DOHH2 (cell line): ENCODE results near the gene PTGIR.

ENCODE experiments used
- H3F3A ChIP-seq: fragments of 200-600 bp; sonication (generic), shearing (Covaris generic); 2 replicates; pipeline ENCODE4 v1.6.0; 2016; ENCODE audit warnings: antibody characterized with exemption, mild to moderate bottlenecking; ENCODE audit not compliant: control insufficient read depth, insufficient read depth
- H3K27ac ChIP-seq: fragments of 200-600 bp; sonication (generic); 2 replicates; pipeline ENCODE4 v1.5.1; 2014; ENCODE audit warnings: low read depth, mild to moderate bottlenecking, low read length, moderate library complexity
- H3K27me3 ChIP-seq: fragments of 200-600 bp; sonication (generic); 2 replicates; pipeline ENCODE4 v1.6.1; 2014; ENCODE audit warnings: mild to moderate bottlenecking, low read length, mixed read lengths; ENCODE audit not compliant: control insufficient read depth
- H3K36me3 ChIP-seq: fragments of 200-600 bp; sonication (generic); 2 replicates; pipeline ENCODE4 v1.6.1; 2014; ENCODE audit warnings: mild to moderate bottlenecking, low read length, moderate library complexity, mixed read lengths; ENCODE audit not compliant: control insufficient read depth
- H3K4me1 ChIP-seq: fragments of 200-600 bp; sonication (generic); 2 replicates; pipeline ENCODE4 v1.6.1; 2014; ENCODE audit warnings: mild to moderate bottlenecking, low read length, mixed read lengths; ENCODE audit not compliant: control insufficient read depth
- H3K4me2 ChIP-seq: fragments of 200-600 bp; sonication (generic); 2 replicates; pipeline ENCODE4 v1.6.0; 2014; ENCODE audit warnings: mild to moderate bottlenecking, low read length, moderate library complexity
- H3K4me3 ChIP-seq: fragments of 200-600 bp; sonication (generic); 2 replicates; pipeline ENCODE4 v1.5.1; 2014; ENCODE audit warnings: mild to moderate bottlenecking, low read length, mixed read lengths
- H3K79me2 ChIP-seq: fragments of 200-600 bp; sonication (generic); 2 replicates; pipeline ENCODE4 v1.6.1; 2014; ENCODE audit warnings: mild to moderate bottlenecking, low read length, mixed read lengths; ENCODE audit not compliant: control insufficient read depth
- H3K9me2 ChIP-seq: fragments of 200-600 bp; sonication (generic); replicated peaks from 2 replicates; pipeline ENCODE4 v1.6.1; 2014; ENCODE audit warnings: mild to moderate bottlenecking, low read length, mixed read lengths; ENCODE audit not compliant: control insufficient read depth
- H3K9me3 ChIP-seq: fragments of 200-600 bp; sonication (generic); 2 replicates; pipeline ENCODE4 v1.6.1; 2014; ENCODE audit warnings: antibody characterized with exemption, low read length, mixed read lengths; ENCODE audit not compliant: control insufficient read depth, insufficient read depth
- H4K20me1 ChIP-seq: fragments of 200-600 bp; sonication (generic); 2 replicates; pipeline ENCODE4 v1.6.0; 2014; ENCODE audit warnings: low read depth, mild to moderate bottlenecking, antibody characterized with exemption, low read length, moderate library complexity; ENCODE audit not compliant: control insufficient read depth, insufficient read depth
- EZH2phosphoT487 ChIP-seq: fragments of 200-600 bp; sonication (generic); IDR thresholded peaks from 2 replicates; pipeline ENCODE4 v1.6.1; 2017; ENCODE audit warnings: borderline replicate concordance, mild to moderate bottlenecking, antibody characterized with exemption, low read length, moderate library complexity, mixed read lengths
- TF ChIP-seq, protein P1 (sequence below): fragments of 200-600 bp; sonication (generic); IDR thresholded peaks from one replicate; pipeline ENCODE4 v1.5.1; 2014; ENCODE audit warnings: antibody characterized with exemption, mild to moderate bottlenecking, low read depth, low read length; ENCODE audit not compliant: poor library complexity, severe bottlenecking

The PTGIR gene

DNA sequence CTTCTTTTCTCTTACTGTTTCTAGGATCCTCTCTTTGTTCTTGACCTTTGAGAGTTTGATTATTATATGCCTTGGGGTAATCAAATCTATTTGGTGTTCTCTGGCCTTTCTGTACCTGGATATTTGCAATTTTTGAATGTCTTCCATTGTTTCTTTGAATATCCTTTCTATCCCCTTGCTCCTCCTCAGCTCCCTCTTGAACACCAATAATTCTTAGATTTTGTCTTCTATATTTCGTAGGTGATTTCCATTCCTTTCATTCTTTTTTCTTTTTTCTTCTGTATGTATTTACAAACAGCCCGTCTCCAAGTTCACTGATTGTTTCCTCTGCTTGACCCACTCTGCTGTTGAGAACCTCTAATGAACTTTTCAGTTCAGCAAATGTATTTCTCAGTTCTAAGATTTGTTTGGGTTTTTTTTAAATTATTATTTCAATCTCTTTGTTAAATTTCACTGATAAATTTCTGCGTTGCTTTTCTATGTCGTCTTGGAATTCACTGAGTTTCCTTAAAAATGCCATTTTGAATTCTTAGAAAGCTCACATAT, 26.4 kb downstream of the PTGIR start:
- TF ChIP-seq EZH2phosphoT487 = no peak
- TF ChIP-seq, protein P1, sequence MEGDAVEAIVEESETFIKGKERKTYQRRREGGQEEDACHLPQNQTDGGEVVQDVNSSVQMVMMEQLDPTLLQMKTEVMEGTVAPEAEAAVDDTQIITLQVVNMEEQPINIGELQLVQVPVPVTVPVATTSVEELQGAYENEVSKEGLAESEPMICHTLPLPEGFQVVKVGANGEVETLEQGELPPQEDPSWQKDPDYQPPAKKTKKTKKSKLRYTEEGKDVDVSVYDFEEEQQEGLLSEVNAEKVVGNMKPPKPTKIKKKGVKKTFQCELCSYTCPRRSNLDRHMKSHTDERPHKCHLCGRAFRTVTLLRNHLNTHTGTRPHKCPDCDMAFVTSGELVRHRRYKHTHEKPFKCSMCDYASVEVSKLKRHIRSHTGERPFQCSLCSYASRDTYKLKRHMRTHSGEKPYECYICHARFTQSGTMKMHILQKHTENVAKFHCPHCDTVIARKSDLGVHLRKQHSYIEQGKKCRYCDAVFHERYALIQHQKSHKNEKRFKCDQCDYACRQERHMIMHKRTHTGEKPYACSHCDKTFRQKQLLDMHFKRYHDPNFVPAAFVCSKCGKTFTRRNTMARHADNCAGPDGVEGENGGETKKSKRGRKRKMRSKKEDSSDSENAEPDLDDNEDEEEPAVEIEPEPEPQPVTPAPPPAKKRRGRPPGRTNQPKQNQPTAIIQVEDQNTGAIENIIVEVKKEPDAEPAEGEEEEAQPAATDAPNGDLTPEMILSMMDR = no peak
- Histone ChIP-seq H3K4me2 (no peak overlapping the region), H3K9me3 (peaks cover 9% of the 10 kb centered on the region), H3K4me3 (no peak overlapping the region), H3K36me3 (peaks cover 20% of the 10 kb centered on the region), H3K27ac (no peak overlapping the region), H3K9me2 (no peaks in the 10 kb centered on the region), H3F3A (0 out of 2 replicates have a peak, but pooled peaks cover 2% of the 10 kb centered on the region), H3K27me3 (no peaks in the 10 kb centered on the region), H3K4me1 (peaks cover 20% of the 10 kb centered on the region), H4K20me1 (peaks cover 14% of the 10 kb centered on the region), H3K79me2 (peaks cover 23% of the 10 kb centered on the region)

DNA sequence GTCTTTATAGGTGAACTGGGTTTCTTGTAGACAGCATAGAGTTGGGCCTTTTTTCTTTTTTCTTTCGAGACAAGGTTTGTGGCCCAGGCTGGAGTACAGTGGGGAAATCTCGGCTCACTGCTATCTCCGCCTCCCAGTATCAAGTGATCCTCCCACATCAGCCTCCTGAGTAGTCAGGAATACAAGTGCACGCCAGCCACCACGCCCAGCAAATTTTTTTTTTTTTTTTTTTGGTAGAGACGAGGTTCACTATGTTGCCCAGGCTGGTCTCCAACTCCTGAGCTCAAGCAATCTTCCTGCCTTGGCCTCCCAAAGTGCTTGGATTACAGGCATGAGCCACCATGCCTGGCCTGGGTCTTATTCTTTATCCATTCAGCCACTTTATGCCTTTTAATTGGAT, 28.9 kb downstream of the PTGIR start:
- Histone ChIP-seq H4K20me1 (no peaks in the 10 kb centered on the region), H3K4me1 (peaks cover 6% of the 10 kb centered on the region), H3K27me3 (0 out of 2 replicates have a peak, but pooled peaks cover 3% of the 10 kb centered on the region), H3K79me2 (no peaks in the 10 kb centered on the region), H3K27ac (no peak overlapping the region), H3K36me3 (no peaks in the 10 kb centered on the region), H3K4me3 (no peak overlapping the region), H3F3A (0 out of 2 replicates have a peak, but pooled peaks cover 2% of the 10 kb centered on the region), H3K4me2 (no peak overlapping the region), H3K9me3 (peaks cover 9% of the 10 kb centered on the region), H3K9me2 (no peaks in the 10 kb centered on the region)
- TF ChIP-seq, protein P1 = no peak
- no peak for TF ChIP-seq EZH2phosphoT487

DNA sequence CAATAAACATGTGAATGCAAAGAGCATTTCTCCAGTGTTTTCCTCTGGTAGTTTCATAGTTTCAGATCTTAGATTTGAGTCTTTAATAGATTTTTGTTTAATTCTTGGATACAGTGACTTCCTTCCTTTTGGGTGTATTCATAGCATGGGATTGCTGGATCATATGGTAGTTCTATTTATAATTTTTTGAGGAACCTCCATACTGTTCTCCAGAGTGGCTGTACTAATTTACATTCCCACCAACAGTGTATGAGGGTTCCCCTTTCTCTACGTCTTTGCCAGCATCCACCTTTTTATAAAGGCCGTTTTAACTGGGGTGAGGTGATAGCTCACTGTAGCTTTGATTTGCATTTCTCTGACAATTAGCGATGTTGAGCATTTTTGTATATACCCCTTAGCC, 33.0 kb downstream of the PTGIR start:
- no peak overlapping the region for H3K4me3 ChIP-seq
- H3K36me3 ChIP-seq = no peaks in the 10 kb centered on the region
- peaks cover 8% of the 10 kb centered on the region; the same call in 1 of the 2 replicates for H3K27me3 ChIP-seq
- no peak overlapping the region for H3K27ac ChIP-seq
- no peak overlapping the region for H3K4me2 ChIP-seq
- H3F3A ChIP-seq = no peaks in the 10 kb centered on the region
- H4K20me1 ChIP-seq = no peaks in the 10 kb centered on the region
- H3K79me2 ChIP-seq = no peaks in the 10 kb centered on the region
- H3K4me1 ChIP-seq = no peaks in the 10 kb centered on the region
- TF ChIP-seq EZH2phosphoT487 = no peak
- no peaks in the 10 kb centered on the region for H3K9me2 ChIP-seq
- no peaks in the 10 kb centered on the region for H3K9me3 ChIP-seq

DNA sequence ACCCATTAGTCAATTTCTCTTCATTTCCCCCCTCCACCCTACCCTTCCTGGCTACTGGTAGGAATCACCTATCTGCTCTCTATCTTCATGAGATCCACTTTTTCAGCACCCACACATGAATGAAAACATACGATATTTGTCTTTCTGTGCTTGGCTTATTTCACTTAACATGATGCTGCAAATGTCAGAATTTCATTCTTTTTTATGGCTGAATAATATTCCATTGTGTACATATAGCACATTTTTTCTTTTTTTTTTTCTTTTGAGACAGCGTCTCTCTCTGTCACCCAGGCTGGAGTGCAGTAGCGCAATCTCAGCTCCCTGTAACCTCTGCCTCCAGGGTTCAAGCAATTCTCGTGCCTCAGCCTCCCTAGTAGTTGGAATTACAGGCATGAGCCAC, 33.6 kb downstream of the PTGIR start:
- TF ChIP-seq, protein P1 = no peak
- Histone ChIP-seq H3K9me3 (no peaks in the 10 kb centered on the region), H3K4me2 (no peak overlapping the region), H3K4me1 (no peaks in the 10 kb centered on the region), H3K9me2 (no peaks in the 10 kb centered on the region), H3K27ac (no peak overlapping the region), H3K4me3 (no peak overlapping the region), H4K20me1 (no peaks in the 10 kb centered on the region), H3F3A (no peaks in the 10 kb centered on the region), H3K79me2 (no peaks in the 10 kb centered on the region), H3K36me3 (no peaks in the 10 kb centered on the region), H3K27me3 (peaks cover 8% of the 10 kb centered on the region; the same call in 1 of the 2 replicates)
